Stimulated activated effector memory CD8-positive, alpha-beta T cell treated with anti-CD3 and anti-CD28 coated beads, Interleukin-12 subunit alpha, Interleukin-12 subunit beta, amount 100 ng/mL, for 72 hours (primary cell): ENCODE data around the gene PXK.

Experiments used
- ATAC-seq: fragments of 150-1000 bp; cut with Tn5 transposase; 2 replicates; pipeline ENCODE4 v1.10.0; 2021
- DNase-seq, 2 donors: peaks; one replicate each; pipeline ENCODE4 v3.0.0; 2021 to 2022; ENCODE audit warnings: low spot score in 2 of 2
- H3K27ac Mint-ChIP-seq: one replicate; pipeline ENCODE4 v1.8.0; 2022; ENCODE audit warnings: mild to moderate bottlenecking, mixed read lengths
- H3K36me3 Mint-ChIP-seq: one replicate; pipeline ENCODE4 v1.8.0; 2022; ENCODE audit warnings: mild to moderate bottlenecking, mixed read lengths
- H3K4me1 Mint-ChIP-seq: one replicate; pipeline ENCODE4 v1.8.0; 2022; ENCODE audit warnings: mixed read lengths
- H3K4me3 Mint-ChIP-seq: one replicate; pipeline ENCODE4 v1.8.0; 2022; ENCODE audit warnings: mild to moderate bottlenecking, mixed read lengths
- H3K9me3 Mint-ChIP-seq: one replicate; pipeline ENCODE4 v1.8.0; 2022; ENCODE audit warnings: mixed read lengths

The PXK gene

DNA sequence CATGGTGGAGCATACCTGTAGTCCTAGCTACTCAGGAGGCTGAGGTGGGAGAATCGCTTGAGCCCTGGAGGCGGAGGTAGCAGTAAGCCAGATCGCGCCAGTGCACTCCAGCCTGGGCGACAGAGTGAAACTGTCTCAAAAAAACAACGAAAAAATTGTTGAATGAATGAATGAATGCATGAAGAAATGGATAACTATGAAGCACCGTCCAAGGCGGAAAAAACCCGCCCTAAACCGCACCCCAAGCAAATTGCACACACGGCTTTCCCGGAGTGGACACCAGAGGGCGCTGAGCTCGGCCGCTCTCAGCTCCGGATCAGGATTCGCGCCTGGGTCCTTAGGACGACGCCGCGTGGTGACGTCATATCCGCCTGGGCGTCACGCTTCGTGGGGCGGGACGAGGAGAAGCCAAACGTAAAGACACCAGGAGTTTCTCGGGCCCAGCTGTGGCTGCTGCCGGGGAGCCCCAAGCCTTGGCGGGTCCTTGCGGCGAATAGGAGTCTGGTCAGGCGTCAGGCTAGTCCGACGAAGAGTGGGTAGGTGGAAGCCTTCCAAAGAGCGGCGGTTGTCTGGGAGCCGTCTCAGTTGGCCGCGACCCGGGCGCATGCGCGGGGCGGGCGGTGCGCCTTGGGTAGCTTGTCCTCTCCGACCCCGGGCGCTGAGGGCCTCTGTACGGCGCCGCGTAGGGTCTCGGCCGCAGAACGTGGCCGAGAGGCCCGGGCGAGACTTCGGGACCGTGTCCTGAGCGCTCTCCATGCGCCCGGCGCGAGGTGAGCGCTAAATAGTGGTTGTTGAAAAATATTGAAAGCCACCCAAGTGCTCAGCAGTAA lies 26.6 kb upstream of the PXK start, which contains the start of the genes HTD2 and RPP14:
Gene HTD2 (plus strand): TSS at position 639 of the 830 bp plus-strand sequence. CDS start 11,094 bp downstream, outside the sequence.
Gene RPP14 (plus strand): TSS at position 364 of the 830 bp plus-strand sequence. CDS start 4,085 bp downstream, outside the sequence.
- H3K4me1 Mint-ChIP-seq = peaks cover 34% of the 10 kb centered on the region
- H3K9me3 Mint-ChIP-seq = no peaks in the 10 kb centered on the region
- H3K4me3 Mint-ChIP-seq = peak within 1 kb of the TSS; percentile 93
- H3K36me3 Mint-ChIP-seq = peaks cover 50% of the 10 kb centered on the region
- DNase-seq = peak; percentile 98 to 99
- peak; percentile 94 for ATAC-seq
- peak within 1 kb of the TSS; percentile 99 for H3K27ac Mint-ChIP-seq

DNA sequence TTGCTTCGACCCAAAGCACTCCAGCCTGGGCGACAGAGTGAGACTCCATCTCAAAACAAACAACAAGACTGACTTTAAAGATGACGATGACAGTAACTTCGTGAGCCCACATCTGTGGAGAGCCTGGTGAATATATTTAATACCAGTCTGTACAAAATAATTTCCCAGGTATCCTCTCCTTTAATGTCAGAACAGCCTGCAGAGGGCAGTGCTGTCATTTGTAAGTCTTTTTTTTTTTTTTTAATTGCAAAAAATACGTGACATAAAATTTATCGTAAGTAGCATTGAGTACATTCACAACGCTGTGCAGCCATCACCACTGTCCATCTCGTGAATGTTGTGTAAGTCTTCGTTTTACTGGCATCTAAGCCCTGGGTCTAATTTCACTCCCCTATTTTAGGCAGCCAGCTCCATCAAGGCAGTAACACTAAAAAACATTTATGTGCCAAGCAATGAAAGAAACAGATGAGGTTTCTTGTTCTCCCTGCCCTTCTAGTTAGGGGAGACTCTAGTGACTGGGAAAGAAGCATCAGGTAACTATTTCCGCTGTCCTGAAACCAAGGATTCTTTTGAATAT lies 25.0 kb upstream of the PXK start:
- peak overlapping the region; percentile 93 for H3K4me3 Mint-ChIP-seq
- H3K9me3 Mint-ChIP-seq = no peaks in the 10 kb centered on the region
- DNase-seq (peak in 1 of 2 donors; percentile 54), ATAC-seq (no peak)
- peaks cover 34% of the 10 kb centered on the region for H3K4me1 Mint-ChIP-seq
- H3K36me3 Mint-ChIP-seq = peaks cover 66% of the 10 kb centered on the region
- peak overlapping the region; percentile 99 for H3K27ac Mint-ChIP-seq

GRCh38 chr3:58308728-58309127 lies 24.0 kb upstream of the PXK start:
- Mint-ChIP-seq H3K27ac (peak overlapping the region; percentile 85), H3K36me3 (peaks cover 76% of the 10 kb centered on the region), H3K4me3 (no peak overlapping the region), H3K9me3 (no peaks in the 10 kb centered on the region), H3K4me1 (peaks cover 34% of the 10 kb centered on the region)
- ATAC-seq (no peak), DNase-seq (no peak)

GRCh38 chr3:58317811-58318210 lies 14.9 kb upstream of the PXK start:
- H3K36me3 Mint-ChIP-seq = peaks cover 83% of the 10 kb centered on the region
- H3K4me1 Mint-ChIP-seq = peaks cover 1% of the 10 kb centered on the region
- ATAC-seq (no peak), DNase-seq (no peak)
- peak overlapping the region; percentile 54 for H3K27ac Mint-ChIP-seq
- H3K9me3 Mint-ChIP-seq = no peaks in the 10 kb centered on the region
- H3K4me3 Mint-ChIP-seq = no peak overlapping the region

DNA sequence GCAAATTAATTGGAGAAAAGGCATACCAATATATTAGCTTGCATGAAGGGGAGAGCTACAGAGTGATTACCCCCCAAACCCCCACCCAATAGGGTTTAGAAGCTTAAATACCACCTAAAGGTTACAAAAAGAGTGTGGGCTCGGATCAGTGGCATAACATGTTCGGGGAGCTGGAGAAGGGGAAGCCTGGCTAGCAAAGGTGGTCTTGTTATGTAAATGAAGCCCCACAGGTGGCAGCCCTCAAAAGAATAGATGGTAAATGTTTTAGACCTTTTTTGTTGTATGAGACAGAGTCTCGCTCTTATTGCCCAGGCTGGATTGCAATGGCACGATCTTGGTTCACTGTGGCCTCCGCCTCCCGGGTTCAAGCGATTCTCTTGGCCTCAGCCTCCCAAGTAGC lies 10.9 kb upstream of the PXK start:
- Mint-ChIP-seq H3K4me3 (no peak overlapping the region), H3K4me1 (peaks cover 25% of the 10 kb centered on the region), H3K9me3 (no peaks in the 10 kb centered on the region), H3K36me3 (peaks cover 43% of the 10 kb centered on the region), H3K27ac (no peak overlapping the region)
- DNase-seq (no peak), ATAC-seq (no peak)

- peaks cover 25% of the 10 kb centered on the region for H3K4me1 Mint-ChIP-seq
- ATAC-seq (no peak), DNase-seq (no peak)
- peaks cover 33% of the 10 kb centered on the region for H3K36me3 Mint-ChIP-seq
- H3K9me3 Mint-ChIP-seq = no peaks in the 10 kb centered on the region
- no peak overlapping the region for H3K4me3 Mint-ChIP-seq
- H3K27ac Mint-ChIP-seq = no peak overlapping the region
Observed at GRCh38 chr3:58322793-58323192, 9.9 kb upstream of the PXK start.

GRCh38 chr3:58323529-58324390 lies 8.9 kb upstream of the PXK start:
- peak overlapping the region; percentile 38 for H3K4me3 Mint-ChIP-seq
- ATAC-seq (peak; percentile 88), DNase-seq (no peak)
- no peaks in the 10 kb centered on the region for H3K9me3 Mint-ChIP-seq
- H3K4me1 Mint-ChIP-seq = peaks cover 25% of the 10 kb centered on the region
- H3K27ac Mint-ChIP-seq = peak overlapping the region; percentile 91
- peaks cover 24% of the 10 kb centered on the region for H3K36me3 Mint-ChIP-seq

- Mint-ChIP-seq H3K4me1 (peaks cover 25% of the 10 kb centered on the region), H3K27ac (peak overlapping the region; percentile 91), H3K9me3 (no peaks in the 10 kb centered on the region), H3K36me3 (peaks cover 14% of the 10 kb centered on the region), H3K4me3 (peak overlapping the region; percentile 38)
- no peak for DNase-seq
- ATAC-seq = peak; percentile 84
Observed at GRCh38 chr3:58324391-58325390, 8.0 kb upstream of the PXK start.

GRCh38 chr3:58325525-58325992 lies 7.1 kb upstream of the PXK start:
- no peaks in the 10 kb centered on the region for H3K9me3 Mint-ChIP-seq
- peak overlapping the region; percentile 91 for H3K27ac Mint-ChIP-seq
- peaks cover 6% of the 10 kb centered on the region for H3K36me3 Mint-ChIP-seq
- no peak for ATAC-seq
- peaks cover 25% of the 10 kb centered on the region for H3K4me1 Mint-ChIP-seq
- no peak for DNase-seq
- H3K4me3 Mint-ChIP-seq = no peak overlapping the region

GRCh38 chr3:58326267-58326900 lies 6.3 kb upstream of the PXK start:
- Mint-ChIP-seq H3K4me3 (no peak overlapping the region), H3K27ac (peak overlapping the region; percentile 26), H3K36me3 (no peaks in the 10 kb centered on the region), H3K4me1 (peaks cover 25% of the 10 kb centered on the region), H3K9me3 (no peaks in the 10 kb centered on the region)
- DNase-seq (no peak), ATAC-seq (no peak)

GRCh38 chr3:58329150-58329921 lies 3.4 kb upstream of the PXK start:
- Mint-ChIP-seq H3K27ac (no peak overlapping the region), H3K4me1 (peaks cover 27% of the 10 kb centered on the region), H3K4me3 (no peak overlapping the region), H3K9me3 (no peaks in the 10 kb centered on the region), H3K36me3 (no peaks in the 10 kb centered on the region)
- no peak for ATAC-seq
- DNase-seq = no peak

DNA sequence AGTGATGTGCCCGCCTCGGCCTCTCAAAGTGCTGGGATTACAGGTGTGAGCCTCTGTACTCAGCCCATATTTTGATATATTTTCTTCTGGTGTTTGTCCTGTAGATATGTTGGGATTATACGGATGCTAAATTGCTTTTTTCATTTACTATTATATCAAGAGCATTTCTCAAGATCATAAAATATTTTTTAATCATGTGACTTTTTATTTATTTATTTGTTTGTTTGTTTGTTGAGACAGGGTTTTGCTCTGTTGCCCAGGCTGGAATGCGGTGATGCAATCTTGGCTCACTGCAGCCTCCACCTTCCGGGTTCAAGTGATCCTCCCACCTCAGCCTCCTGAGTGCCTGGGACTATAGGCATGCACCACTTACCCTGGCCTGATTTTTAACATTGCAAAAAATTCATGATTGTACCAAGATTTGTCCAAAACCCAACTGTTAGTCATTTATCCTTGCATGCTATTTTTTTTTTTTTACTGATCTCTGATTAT lies 2.7 kb upstream of the PXK start:
- Mint-ChIP-seq H3K27ac (no peak overlapping the region), H3K4me3 (no peak overlapping the region), H3K36me3 (peaks cover 2% of the 10 kb centered on the region), H3K9me3 (no peaks in the 10 kb centered on the region), H3K4me1 (peaks cover 27% of the 10 kb centered on the region)
- ATAC-seq (no peak), DNase-seq (no peak)

DNA sequence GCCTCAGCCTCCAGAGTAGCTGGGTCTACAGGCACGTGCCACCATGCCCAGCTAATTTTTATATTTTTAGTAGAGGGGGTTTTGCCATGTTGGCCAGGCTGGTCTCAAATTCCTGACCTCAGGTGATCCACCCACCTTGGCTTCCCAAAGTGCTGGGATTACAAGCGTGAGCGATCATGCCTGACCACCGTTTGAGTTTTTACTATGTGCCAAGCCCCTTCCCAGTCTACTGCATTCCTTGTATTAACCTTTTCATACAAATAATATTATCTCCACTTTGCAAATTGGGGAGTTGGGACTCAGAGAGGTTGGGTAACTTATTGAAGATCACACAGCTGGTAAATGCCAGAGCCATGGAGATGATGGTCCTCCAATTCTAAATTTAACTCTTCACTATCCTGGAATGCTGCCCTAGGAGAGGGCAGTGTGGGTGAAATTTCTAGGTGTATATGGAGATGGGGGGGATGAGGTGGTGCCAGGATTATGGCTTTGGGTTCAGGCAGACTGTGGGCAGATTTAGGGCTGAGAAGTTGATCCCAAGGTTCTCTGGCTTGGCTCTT lies 1.0 kb upstream of the PXK start:
- peaks cover 17% of the 10 kb centered on the region for H3K36me3 Mint-ChIP-seq
- no peaks in the 10 kb centered on the region for H3K9me3 Mint-ChIP-seq

More for the DNA sequence above, 1.0 kb upstream of the PXK start:
- Mint-ChIP-seq H3K4me3 (peak overlapping the region; percentile 91), H3K4me1 (peaks cover 42% of the 10 kb centered on the region), H3K27ac (peak overlapping the region; percentile 79)
- no peak for ATAC-seq
- no peak for DNase-seq
